Prostate gland (tissue), 2 donors: Measurements from ENCODE around the gene EID2B.

Source experiments
- POLR2A ChIP-seq: fragments of 450-650 bp; IDR thresholded peaks from one replicate; pipeline ENCODE4 v1.6.1; 2016; ENCODE audit warnings: antibody characterized with exemption, mild to moderate bottlenecking
- TF ChIP-seq, protein P1 (sequence below), 4 experiments: fragments of 200-600 bp in 2 of 4; fragments of 450-650 bp in 2 of 4; sonication (generic) in 2 of 4; IDR thresholded peaks; 1 replicate in 3 of 4; 2 replicates in 1 of 4; pipeline ENCODE4 v1.5.1; 2016 to 2019; ENCODE audit warnings: antibody characterized with exemption in 4 of 4, mild to moderate bottlenecking in 2 of 4, moderate library complexity in 2 of 4

DNA sequence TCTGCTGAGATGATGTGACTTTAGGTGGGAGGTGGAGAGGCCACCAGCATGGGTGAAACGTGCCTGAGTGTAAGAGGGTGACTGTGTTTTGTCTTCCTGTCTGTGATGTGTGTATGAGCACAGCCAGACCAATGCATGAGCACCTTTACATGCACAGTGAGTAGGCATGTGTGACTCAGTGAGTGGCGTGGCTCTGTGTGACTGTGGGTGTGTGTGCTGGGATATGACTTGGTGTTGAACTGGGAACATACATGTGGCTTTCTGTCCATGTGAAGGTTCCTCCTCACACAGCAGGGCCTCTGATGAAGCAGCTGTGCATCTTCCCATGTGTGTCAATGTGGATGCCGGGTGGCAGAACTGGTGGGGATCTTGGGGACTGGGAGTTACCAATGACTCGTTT is 49.8 kb upstream of the EID2B start:
- TF ChIP-seq POLR2A, result no peak
- TF ChIP-seq, protein P1, sequence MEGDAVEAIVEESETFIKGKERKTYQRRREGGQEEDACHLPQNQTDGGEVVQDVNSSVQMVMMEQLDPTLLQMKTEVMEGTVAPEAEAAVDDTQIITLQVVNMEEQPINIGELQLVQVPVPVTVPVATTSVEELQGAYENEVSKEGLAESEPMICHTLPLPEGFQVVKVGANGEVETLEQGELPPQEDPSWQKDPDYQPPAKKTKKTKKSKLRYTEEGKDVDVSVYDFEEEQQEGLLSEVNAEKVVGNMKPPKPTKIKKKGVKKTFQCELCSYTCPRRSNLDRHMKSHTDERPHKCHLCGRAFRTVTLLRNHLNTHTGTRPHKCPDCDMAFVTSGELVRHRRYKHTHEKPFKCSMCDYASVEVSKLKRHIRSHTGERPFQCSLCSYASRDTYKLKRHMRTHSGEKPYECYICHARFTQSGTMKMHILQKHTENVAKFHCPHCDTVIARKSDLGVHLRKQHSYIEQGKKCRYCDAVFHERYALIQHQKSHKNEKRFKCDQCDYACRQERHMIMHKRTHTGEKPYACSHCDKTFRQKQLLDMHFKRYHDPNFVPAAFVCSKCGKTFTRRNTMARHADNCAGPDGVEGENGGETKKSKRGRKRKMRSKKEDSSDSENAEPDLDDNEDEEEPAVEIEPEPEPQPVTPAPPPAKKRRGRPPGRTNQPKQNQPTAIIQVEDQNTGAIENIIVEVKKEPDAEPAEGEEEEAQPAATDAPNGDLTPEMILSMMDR (IDR thresholded peaks at IDR 0.05), result no peak
